GM18870 (cell line): ENCODE results near the gene NAV2.

ENCODE experiments used
- ATAC-seq: cut with Tn5 transposase; IDR thresholded peaks from one replicate; pipeline ENCODE4 v1.9.1; 2021; ENCODE audit warnings: moderate library complexity; ENCODE audit not compliant: unreplicated experiment

Gene NAV2

DNA sequence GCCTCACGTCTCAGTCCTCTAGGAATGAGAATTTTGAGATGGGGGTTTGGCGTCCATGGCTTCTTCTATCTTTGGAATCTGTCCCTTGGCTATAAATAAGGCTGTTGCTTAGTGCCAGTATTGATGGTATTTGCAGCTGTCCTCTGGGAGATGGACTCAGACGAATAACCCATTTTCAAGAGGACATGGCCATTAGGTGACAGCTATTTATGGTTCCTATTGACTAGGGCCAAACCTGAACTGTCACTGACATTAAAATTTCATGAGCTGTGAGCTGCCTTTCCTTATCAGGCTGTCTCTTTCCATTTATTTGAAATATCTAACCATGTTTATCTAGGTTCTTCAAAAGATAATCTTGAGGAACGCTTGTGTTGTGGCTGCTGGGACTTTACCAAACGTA lies 92.7 kb downstream of the NAV2 start:
- ATAC-seq = no peak

DNA sequence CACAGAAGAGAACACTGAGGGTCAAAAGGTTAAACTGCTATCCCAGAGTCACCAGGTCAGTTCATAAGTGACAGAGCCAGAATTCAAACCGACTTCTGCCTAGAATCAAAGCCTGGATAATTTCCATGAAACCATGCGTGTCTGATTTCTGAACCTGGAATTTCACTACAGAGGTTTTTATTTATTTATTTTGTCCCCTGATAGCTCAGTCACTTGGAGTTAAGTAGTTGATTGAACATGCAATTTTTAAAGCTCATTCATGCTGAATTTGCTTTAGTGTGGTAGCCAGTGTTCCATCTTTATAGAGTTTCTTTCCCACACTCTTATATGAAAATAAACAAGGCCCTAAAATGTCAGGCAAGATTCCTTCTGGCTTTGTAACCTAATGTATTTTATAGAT lies 93.2 kb downstream of the NAV2 start:
- ATAC-seq = no peak

DNA sequence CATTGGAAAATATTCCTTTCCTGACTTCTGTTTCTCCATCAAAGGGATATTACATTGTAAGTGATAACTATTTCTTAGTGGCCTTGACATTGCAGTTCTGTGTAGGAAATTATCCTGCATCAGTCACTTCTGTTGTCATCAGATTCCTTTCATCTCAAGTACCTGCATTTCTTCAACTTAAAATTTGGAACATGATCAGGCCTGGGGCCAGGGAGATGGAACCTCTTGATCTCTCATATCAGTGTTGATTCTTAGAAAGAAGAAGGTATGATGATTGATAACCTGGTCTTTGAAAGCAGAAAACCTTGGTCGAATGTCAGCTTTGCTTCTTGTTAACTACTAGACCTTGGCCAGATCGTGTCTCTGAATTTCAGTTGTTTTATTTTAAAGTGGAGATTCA lies 93.6 kb downstream of the NAV2 start:
- ATAC-seq = no peak

DNA sequence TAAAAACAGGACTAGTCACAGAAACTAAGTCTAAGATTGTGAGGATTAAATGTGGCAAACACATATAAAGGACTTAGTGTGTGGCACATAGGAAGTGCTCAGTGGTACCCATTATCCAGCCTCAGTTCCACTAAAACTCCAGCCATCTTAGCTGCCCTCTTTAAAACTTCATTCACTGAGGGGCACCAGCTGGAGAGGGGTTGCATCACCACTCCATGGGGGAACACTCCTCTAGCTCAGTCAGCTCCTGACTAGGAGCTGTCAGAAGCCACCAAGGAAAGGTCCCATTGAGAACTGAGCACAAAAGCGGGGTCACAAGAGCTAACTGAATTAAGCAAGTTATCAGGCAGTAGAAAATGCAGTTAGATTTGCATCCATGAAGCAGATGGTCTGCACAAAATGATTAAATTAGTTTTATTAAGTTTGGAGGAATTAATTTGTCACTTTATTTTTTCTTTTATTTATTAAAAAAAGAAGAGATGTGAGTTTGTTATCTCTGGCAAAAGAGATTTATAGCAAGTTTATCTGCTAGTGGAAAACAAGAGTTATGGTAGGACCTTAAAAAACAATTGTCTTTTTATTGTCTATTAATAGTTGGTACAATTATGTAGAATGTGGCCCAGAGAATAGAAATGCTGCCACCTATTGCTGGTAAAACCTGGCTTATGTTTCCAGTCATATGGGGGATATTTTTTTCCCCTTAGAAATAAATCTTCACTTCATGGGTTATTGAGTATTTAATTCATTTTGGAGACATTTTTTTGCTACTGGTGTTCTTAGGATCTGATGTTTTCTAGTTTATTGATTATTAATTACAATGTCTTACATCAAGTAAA lies 95.7 kb downstream of the NAV2 start:
- no peak for ATAC-seq

DNA sequence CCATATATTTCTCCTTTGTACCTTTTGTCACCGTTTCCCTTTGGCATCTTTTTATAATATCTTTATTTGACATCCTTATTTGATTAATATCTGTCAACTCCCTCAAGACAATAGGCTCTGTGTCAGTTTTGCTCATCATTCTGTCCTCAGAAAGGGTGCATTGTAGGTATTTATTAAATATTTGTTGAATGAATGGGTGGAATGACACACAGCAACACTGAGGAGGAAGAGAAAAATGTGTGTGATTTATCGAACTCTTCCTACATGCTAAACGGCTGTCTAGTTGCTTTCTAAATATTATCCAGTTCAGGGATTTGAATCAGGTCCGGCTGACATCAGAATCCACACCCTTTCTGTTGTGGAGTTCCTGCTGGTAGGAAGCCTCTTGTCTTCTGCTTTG lies 98.2 kb downstream of the NAV2 start:
- ATAC-seq = no peak

DNA sequence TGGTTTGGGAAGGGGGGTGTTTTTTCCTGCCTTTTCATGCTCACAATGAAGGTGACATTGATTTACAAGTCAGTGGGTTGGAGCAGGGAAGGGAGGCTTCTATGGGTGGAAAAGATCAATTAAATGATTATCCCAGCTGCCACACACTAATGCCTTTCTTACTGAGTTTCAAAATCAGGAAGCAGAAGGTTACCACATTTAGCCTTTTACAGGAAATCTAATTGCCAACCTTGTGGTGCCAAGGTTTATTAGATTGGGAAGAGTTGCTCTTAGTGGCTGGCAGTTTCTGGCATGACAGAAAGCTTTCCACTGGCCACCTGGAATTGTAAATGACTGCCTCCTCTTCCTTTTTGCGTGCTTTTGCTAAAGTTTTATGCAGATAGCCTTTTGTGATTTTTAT lies 98.7 kb downstream of the NAV2 start:
- no peak for ATAC-seq

DNA sequence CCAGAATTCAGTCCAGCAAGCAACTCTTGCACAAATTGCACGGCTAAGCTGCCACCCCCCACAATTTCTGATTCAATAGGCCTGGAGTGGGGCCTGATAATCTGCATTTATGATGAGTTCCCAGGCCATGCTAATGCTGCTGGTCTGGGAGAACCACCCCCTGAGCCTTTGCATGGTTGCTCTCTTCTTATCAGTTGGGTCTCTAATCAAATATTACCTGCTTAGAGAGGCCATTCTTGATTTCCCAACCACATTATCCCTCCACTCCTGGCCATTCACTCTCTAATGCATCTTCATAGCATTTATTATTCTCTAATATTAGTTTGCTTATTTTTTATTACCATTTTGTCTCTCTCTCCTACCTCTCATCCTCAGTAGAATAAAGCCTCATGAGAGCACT lies 99.5 kb downstream of the NAV2 start:
- ATAC-seq = no peak

DNA sequence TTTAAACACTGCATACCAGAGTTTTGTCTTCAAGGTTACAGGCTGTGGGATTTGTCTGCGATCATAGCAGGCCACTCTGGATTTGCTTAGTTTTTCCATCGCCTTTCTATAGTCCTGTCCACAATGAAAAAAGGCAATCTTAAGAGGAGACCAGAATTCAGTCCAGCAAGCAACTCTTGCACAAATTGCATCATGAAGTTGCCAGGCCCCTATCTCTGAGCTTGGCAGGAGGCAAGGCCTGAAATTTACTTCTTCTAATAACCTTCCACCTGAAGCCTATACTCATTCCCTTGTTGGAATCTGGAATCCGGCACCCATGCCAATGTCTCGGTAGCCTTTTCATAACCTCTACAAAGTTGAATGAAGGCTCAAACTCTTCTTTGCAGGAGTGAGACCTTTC lies 100.1 kb downstream of the NAV2 start:
- no peak for ATAC-seq

DNA sequence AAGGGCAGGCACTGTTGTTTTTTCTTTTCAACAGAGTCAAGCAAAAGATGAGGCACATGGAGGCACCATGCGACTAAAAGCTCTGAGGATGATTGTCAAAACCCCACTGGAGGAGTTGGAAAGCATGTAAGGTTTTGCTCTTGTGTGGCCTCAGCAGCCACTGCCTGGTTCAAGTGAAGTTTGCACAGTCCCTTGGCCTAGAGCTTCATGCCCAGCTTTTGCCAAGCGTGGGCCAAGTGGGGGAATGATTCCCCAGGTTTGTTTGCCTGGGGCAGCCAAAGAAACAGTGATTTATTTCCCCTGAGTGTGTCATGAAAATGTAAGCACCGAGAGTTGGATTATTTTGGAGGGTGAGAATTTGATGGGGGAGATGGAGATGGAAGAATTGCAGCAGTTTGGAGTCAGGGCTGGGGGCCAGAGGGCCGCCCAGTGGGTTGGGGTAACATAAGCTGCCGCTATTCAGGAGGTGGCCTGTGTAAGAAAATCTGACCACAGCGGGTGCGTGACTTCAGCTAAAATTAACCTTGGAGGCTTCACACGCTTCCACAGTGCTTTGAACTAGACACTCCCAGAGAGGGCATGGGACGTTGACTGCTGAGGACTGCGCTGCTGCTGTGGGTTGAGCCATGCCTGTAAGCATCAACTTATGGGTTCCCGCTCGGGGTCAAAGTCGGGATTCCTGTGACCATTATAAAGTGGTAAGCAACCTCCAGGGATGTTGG lies 100.7 kb downstream of the NAV2 start:
- no peak for ATAC-seq

DNA sequence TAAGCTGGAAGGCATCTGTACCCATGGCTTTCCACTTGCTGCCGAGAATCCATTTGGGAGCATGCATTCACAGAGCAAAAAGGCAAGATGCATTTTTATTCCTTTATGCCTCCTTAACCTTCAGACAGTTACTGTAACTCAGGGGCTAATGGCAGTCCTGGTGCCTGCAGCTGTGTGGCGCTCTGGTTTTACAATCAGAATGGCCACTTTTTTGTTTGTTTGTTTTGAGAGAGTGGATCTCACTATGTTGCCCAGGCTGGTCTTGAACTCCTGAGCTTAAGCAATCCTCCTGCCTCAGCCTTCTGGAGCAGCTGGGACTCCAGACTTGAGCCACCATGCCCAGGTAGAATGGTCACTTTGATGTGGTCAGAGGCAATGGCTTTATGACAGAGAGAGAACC lies 101.8 kb downstream of the NAV2 start:
- ATAC-seq = no peak

DNA sequence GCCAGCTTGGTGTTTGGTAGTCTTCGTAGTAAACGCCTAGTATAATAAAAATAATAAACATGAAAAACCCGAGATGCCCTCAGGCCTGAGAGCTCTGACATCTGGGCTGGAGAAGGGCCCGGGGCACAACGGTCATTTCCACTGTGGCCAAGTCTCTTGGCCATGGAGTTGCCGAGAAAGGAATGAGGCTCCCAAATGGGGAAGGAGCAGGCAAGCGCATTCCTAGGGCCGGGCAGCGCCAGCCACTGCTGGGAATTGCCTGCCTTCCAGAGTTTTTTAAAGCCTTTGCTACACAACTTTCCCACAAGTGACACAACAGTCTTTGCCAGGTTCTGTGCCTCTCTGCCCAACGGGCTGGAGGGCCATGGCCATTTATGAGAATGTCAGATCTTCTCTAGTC lies 103.4 kb downstream of the NAV2 start:
- no peak for ATAC-seq

DNA sequence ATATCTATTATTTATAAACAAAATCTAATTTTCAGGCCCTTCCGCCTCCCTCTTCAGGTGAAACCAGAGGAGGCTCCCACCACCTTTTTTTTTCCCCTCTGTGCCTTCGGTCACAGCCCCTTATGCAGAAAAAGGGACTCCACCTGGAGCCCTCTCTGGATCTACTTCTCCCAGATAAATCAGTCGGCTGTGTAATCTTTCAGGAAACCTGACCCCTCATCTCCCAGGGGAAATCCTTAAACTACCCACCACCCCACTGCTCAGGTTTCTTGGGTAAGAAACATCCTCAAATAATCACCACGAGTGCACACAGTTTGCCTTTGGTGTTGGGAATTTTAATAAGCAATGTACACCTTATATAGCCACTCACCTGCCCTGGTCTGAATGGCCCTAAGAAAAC lies 104.2 kb downstream of the NAV2 start:
- ATAC-seq = no peak

DNA sequence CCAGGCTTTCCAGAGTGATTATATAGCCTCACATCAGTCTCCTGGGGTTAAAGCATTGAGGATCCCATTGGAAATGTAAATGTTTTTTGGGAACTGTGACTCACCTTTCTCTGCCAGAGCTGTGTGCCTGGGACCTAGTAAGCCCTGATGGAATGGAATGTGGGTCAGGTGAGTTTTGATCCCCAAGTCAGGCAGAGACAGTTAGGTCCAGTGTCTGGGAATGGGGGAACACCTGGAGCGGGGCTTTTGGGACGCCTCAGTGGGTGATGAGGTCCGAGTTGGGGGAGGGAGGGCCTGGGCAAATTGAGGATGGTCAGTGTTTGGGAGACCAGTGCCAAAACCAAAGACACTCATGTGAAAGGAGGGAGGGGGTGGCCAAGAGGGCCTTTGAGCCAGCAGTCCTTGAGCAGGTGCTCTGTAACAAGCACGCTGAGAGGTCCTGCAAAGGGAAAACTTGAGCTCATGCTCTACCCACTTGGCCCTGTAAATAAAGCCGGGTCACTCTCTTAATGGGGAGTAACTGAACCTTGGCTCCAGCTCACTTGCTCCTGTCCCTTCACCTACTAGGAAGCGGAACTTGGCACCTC lies 104.7 kb downstream of the NAV2 start:
- ATAC-seq = no peak

DNA sequence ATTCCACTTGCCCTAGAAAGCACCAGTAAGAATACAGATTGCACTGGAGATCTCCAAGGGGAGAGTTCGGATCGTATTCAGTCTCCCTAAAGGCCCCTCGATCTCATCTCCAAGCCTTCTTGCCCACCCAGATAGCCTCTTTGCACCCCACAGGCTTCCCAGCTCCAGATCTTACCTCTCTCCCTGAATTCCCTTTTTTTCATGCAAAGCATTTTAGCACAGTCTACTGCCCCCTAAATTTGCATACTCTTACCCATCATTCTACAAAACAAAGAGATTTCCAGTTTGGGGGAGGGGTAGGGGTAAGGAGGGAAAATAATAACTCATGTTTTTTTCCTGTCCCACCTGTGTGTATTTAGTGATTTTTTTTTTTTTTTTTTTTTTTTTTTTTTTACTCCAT lies 105.2 kb downstream of the NAV2 start:
- no peak for ATAC-seq

DNA sequence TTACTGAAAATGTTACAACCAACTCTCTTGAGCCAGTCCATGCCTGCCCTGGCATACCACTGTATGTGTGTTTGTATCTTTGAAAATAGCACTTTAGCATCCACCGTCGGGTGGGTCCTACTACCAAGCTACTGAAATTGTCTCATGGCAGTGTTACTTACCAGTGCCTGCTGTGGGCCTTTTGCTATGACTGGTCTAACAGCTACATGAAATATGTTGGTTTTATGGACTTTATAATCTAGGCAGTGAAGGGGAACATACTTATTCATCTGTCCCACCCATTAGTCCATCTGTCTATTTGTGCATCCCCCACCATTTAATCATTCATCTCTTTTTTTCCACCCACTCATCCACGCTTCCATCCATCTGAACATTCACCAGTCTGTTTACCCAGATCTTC lies 106.0 kb downstream of the NAV2 start:
- no peak for ATAC-seq

DNA sequence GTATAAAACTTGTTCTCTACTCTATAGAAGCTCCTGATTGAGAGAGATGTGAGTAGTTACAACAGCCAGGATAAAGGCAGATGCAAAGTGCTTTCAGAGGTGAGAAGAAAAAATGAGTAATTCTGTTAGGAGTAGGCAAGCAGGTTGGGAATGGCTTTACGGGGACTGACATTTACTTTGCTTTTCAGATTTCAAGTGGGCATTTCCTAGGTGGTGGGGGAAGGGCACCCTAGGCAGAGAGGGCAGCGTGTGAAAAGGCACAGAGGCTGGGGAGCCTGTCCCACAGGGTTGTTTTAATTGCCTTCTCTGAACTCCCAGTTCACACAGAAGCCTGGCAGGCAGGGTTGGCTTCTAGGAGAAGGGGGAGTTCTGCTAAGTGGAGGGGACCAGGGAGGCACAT lies 106.5 kb downstream of the NAV2 start:
- ATAC-seq = no peak

DNA sequence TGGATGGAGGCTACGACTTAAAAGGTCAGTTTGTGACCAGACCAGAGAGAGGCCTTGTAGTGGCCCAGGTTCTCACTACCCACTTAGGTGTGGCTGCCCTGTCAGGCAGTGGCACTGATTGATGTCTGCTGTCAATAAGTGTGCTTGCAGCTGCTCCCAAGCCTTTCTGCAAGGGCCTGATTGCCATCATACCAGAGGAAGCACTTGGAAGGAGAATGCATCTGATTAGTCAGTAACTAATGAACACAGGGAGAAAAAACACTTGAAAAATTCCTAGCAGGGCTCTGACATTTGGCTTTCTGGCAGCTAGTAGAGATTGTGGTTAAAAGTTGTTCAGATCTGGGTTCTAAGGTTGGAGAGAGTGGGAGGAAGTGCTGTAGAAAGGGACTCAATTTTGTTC lies 107.5 kb downstream of the NAV2 start:
- no peak for ATAC-seq

DNA sequence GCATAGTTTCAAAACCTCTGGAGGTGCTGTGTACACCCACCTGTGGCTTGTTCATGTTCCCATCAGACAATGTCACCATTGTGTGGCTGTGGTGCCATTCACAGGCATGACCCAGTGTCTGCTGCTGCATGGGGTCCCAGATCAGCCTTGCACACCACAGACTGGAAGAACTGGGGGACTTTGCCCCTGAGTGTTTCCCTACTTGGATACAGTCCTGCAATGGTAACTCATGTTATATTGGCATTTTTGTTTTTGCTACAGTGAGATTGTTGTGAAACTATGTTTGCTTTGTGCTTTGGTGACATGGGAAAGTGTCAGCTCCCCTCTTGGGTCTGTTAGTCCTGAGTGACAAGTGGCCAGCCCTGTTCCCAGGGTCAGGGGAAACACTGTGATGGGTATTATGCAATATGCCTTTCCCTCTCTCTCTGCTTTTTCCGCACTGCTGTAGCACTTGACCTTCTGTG lies 108.8 kb downstream of the NAV2 start:
- no peak for ATAC-seq

DNA sequence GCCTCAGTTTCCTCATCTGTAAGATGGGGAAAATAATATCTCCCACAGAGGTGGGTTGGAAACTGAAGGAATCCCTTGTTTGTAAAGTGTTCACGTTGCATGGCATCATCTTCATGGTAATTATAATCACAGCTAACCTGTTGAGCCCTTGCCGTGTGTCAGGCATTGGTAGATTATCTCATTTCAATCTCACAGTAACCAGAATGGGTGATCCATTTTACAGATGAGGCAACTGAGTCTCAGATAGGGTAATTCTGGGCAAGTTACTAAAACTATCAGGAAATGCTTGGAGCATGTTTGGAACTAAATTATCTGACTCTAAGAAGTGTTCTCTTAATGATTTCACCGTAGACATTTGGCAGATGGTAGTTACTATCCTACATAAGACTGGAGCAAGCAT lies 109.4 kb downstream of the NAV2 start:
- no peak for ATAC-seq

DNA sequence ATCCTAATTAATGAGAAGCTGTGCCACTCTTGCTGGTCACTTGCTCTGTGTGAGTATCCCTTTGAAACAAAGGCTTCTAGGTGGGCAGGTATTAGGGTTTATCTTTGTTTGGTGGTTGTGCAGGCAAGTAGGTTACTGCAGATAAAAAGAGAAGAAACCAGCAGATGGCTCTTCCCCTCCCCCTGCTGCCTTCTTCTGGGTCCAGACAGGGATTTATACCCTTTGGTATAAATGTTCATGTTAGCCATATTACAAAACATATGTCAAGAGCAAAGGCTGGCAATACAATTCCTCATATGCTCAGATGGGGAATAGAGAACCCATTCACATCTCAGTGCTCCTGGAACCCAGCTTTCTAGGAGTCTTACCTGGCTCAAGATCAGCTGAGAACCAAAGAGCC lies 109.9 kb downstream of the NAV2 start:
- ATAC-seq = no peak

DNA sequence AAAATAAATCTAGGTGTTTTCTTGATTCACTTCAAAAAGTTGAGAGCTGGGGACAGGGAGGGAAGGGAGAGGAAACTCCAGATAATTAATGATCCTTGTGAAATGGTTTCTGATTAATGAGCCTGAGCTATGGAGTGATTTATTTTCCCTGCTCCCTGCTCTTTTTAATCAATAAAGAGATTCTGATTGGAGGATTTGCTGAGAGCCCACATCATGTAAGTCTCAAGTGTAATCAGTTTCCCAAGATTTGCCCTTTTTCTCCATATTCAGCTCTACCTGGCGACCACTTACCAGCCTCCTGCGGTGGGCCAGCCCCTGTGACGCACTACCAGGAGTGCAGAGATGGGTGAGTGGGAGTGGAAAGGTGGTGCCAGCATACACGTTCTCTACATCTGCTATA lies 114.0 kb downstream of the NAV2 start:
- ATAC-seq = no peak
